Measurements from ENCODE around the gene OSBPL10.

DNA sequence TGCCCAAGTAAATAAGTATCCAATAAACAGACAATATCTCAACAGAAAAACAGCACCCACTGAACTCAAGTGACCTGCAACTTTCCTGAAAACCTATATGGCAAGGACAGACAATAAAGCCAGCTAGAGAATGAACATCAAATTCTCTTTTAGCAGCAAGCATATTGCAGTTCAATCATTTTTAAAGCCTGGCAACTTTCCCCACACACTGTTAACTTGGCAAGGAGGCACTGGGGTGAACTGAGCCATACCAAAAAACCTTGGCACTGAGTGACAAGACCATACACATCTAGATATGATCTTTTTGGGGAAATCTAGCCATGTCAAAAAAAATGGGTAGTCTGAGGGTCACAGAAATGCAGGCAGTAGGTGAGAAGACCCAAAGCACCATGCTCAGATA is 273.8 kb downstream of the OSBPL10 start:
- TF ChIP-seq, protein P1, sequence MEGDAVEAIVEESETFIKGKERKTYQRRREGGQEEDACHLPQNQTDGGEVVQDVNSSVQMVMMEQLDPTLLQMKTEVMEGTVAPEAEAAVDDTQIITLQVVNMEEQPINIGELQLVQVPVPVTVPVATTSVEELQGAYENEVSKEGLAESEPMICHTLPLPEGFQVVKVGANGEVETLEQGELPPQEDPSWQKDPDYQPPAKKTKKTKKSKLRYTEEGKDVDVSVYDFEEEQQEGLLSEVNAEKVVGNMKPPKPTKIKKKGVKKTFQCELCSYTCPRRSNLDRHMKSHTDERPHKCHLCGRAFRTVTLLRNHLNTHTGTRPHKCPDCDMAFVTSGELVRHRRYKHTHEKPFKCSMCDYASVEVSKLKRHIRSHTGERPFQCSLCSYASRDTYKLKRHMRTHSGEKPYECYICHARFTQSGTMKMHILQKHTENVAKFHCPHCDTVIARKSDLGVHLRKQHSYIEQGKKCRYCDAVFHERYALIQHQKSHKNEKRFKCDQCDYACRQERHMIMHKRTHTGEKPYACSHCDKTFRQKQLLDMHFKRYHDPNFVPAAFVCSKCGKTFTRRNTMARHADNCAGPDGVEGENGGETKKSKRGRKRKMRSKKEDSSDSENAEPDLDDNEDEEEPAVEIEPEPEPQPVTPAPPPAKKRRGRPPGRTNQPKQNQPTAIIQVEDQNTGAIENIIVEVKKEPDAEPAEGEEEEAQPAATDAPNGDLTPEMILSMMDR (conservative IDR thresholded peaks at IDR 0.05; ENCODE audit: low read depth, low read length), result no peak
- TF ChIP-seq EZH2 (IDR thresholded peaks at IDR 0.05; ENCODE audit: borderline replicate concordance, low read depth, low read length, poor library complexity, severe bottlenecking), result no peak
